ENCODE measurements around the gene TANC1. TPM values are rescaled to one million over a fixed set of nuclear protein-coding genes. Genes with fewer than 3 reads are reported as not detected.
A peak's percentile ranks its signal among the peaks of the same experiment; 100 is the strongest.

TANC1 gene
- total RNA-seq, 1 experiment from 2014 or later = 2.5 TPM

GRCh38 chr2:158969715-158970240 lies 1.3 kb downstream of the TANC1 start:
- no peak overlapping the region for H3T11ph ChIP-seq (ENCODE audit: low read length)
- no peak overlapping the region for H2BK15ac ChIP-seq (ENCODE audit: low read depth, low read length)
- H3K4ac ChIP-seq (ENCODE audit: low read depth, low read length) = no peak overlapping the region
- H3K79me1 ChIP-seq (ENCODE audit: insufficient read depth, low read depth, low read length, poor library complexity, severe bottlenecking) = no peaks in the 10 kb centered on the region
- H3K4me1 ChIP-seq (ENCODE audit: insufficient read depth, low read length) = no peaks in the 10 kb centered on the region
- H3K79me2 ChIP-seq (ENCODE audit: insufficient read depth, low read length) = no peaks in the 10 kb centered on the region
- H2BK20ac ChIP-seq (ENCODE audit: low read depth, low read length, poor library complexity, severe bottlenecking) = no peak overlapping the region
- Mint-ChIP-seq H3K9me3 (no peaks in the 10 kb centered on the region), H3K4me3 (peak overlapping the region; percentile 79 to 93), H3K36me3 (ENCODE audit: insufficient read depth in 1 of 3, low read depth in 3 of 3) (no peaks in the 10 kb centered on the region; a peak in 1 of 7 replicates), H3K4me1 (peaks cover 22 to 24% of the 10 kb centered on the region in 2 experiments), H3K27ac (peak overlapping the region in 1 of 3 experiments; percentile 48; a peak in 1 of 7 replicates), H3K27me3 (ENCODE audit: low read depth) (peaks cover 80% of the 10 kb centered on the region)
- no peak overlapping the region for H2BK12ac ChIP-seq (ENCODE audit: insufficient read length, low read depth, low read length)
- no peak overlapping the region for H2BK5ac ChIP-seq (ENCODE audit: insufficient read length, low read length)
- no CpG with 5 or more reads among the region's 25 CpGs for WGBS (ENCODE audit: extremely low coverage, insufficient read length, low lambda C conversion rate)
- no peak overlapping the region for H3K56ac ChIP-seq (ENCODE audit: insufficient read length, low read depth, low read length)
- peak; percentile 53 for DNase-seq
- no peak overlapping the region for H2AFZ ChIP-seq (ENCODE audit: low read length)
- no peak overlapping the region for H4K8ac ChIP-seq (replicated peaks; ENCODE audit: insufficient read length, low read depth, low read length)
- H3K27me3 ChIP-seq (ENCODE audit: insufficient read depth, low read length) = peaks cover 17% of the 10 kb centered on the region; the same call in 1 of the 2 replicates
- H3K9me3 ChIP-seq (ENCODE audit: control insufficient read depth, low read depth, low read length) = no peaks in the 10 kb centered on the region
- no peak overlapping the region for H2BK120ac ChIP-seq (ENCODE audit: low read depth, low read length, poor library complexity, severe bottlenecking)
- peaks cover 19% of the 10 kb centered on the region for H3K23me2 ChIP-seq (ENCODE audit: insufficient read length, low read depth, low read length, poor library complexity, severe bottlenecking)
- no peak overlapping the region for H3K27ac ChIP-seq (ENCODE audit: insufficient read length, low read depth, low read length)
- H3K14ac ChIP-seq (ENCODE audit: insufficient read depth, low read length) = peak overlapping the region; percentile 6; the same call in 1 of the 2 replicates
- no peak overlapping the region for H3K18ac ChIP-seq (ENCODE audit: insufficient read length, low read depth, low read length)
- H4K20me1 ChIP-seq (ENCODE audit: control insufficient read depth, insufficient read depth, insufficient read length) = no peaks in the 10 kb centered on the region
- TF ChIP-seq CTCF (conservative IDR thresholded peaks at IDR 0.05) = no peak
- no peak overlapping the region for H2AK5ac ChIP-seq (ENCODE audit: insufficient read length, low read length)
- peak overlapping the region; percentile 99 for H3K4me2 ChIP-seq (ENCODE audit: insufficient read depth, insufficient read length, low read length)
- H4K5ac ChIP-seq (ENCODE audit: insufficient read length, low read depth, low read length) = no peak overlapping the region
- no peak overlapping the region for H3K23ac ChIP-seq (ENCODE audit: insufficient read length, low read depth, low read length)
- peak overlapping the region; percentile 34 for H3K9ac ChIP-seq (ENCODE audit: extremely low read depth, insufficient read length, low read length)
- no peak overlapping the region for H4K91ac ChIP-seq (ENCODE audit: insufficient read length, low read depth, low read length)
